Measurements from ENCODE around the gene MCU.
"Not testable (repeated sequence)": the region's sequence is repeated elsewhere in the genome, so short reads cannot be mapped to it uniquely, and the experiment has no call there.

MCU gene, protein sequence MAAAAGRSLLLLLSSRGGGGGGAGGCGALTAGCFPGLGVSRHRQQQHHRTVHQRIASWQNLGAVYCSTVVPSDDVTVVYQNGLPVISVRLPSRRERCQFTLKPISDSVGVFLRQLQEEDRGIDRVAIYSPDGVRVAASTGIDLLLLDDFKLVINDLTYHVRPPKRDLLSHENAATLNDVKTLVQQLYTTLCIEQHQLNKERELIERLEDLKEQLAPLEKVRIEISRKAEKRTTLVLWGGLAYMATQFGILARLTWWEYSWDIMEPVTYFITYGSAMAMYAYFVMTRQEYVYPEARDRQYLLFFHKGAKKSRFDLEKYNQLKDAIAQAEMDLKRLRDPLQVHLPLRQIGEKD

DNA sequence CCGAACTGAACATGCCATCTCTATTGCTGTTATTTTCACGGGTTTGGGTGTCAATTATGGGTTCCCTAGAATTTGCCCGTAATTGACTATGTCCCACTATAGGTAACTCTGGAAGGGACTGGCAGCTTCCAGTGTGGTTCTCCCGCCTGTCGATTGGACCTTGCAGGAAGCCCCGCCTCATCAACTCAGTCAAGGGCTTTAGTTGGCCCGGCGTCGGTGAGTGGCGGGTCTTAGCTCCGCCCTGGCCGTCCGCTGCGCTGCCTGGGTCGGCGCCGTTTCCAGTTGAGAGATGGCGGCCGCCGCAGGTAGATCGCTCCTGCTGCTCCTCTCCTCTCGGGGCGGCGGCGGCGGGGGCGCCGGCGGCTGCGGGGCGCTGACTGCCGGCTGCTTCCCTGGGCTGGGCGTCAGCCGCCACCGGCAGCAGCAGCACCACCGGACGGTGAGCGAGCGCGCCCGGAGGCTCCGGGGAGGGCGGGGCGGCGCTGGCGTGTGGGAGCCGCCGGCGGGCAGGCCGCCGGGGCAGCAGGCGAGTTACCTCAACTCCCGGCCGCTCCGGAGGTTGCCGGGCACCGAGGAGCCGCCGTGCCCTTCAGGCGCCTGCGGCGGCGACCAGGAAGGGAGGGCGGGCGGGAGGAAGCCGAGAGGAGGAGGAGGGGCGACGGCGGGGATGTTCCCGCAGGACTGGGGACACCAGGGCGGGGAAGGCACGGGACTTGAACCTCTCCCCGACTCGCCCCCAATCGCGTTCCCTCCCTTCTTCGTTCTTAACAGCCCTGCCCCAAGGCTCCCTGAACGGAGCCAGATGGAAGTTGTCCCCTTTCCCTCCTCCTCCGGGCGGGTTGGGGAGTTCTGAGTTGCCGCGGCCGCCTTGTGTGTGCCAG lies at the start of gene MCU:
Gene MCU (plus strand): TSS at position 281 of the 881 bp plus-strand sequence. CDS start 9 bp downstream, at position 290.
- peak; percentile 83 for DNase-seq (ENCODE audit: low read depth)

DNA sequence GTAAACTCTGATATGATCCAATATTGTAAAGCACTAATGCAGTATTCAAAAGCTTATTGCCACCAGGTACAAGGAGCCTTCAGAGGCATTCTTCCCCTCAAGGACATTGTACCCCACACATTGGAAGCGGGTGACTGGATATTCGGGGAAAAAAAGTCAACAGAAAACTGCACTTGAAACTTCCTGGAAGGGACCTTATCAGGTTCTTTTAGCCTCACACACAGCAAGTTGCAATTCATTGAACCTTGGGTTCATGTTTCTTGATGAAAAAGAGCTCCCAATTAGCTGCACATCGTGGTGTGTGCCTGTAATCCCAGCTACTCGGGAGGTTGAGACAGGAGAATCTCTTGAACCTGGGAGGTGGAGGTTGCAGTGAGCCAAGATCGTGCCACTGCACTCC lies 49.6 kb upstream of the MCU start:
- DNase-seq (ENCODE audit: low read depth): no peak

DNA sequence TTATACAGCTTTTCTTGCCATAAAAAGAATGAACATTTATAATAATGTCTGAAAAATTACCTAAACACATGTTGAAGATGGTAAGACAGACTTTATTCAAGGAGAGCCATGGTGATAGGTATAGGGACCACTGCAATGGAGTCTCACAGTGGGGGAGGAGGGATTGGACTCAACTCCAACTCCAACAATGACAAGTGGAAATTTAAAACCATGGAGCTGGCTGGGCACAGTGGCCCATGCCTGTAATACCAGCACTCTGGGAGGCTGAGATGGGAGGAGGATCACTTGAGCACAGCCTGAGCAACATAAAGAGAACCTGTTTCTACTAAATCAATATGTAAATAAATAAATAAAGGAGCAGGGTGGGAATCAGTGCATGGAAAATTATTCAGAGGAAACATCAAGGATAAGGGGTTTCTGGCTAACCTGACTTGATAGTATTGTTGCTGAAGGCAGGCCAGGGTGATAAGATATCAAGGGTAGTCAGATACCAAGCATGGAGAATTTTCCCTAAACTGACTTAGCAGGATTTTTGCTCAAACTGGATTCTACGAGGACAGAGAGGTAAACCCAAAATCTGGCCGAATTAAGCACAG lies 46.6 kb upstream of the MCU start:
- no peak for DNase-seq (ENCODE audit: low read depth)

DNA sequence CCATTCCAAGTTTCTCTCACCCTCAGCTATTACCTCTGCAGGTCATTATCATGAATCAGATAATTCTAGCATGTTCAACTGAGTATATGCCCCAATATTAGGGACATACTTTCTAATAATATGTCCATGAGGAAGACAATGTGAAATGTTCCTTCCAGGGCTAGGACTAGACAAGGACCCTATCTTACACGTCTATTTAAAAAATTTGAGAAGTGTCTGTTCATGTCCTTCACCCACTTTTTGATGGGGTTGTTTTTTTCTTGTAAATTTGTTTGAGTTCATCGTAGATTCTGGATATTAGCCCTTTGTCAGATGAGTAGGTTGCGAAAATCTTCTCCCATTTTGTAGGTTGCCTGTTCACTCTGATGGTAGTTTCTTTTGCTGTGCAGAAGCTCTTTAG lies 45.0 kb upstream of the MCU start:
- DNase-seq (ENCODE audit: low read depth): not testable (repeated sequence)

DNA sequence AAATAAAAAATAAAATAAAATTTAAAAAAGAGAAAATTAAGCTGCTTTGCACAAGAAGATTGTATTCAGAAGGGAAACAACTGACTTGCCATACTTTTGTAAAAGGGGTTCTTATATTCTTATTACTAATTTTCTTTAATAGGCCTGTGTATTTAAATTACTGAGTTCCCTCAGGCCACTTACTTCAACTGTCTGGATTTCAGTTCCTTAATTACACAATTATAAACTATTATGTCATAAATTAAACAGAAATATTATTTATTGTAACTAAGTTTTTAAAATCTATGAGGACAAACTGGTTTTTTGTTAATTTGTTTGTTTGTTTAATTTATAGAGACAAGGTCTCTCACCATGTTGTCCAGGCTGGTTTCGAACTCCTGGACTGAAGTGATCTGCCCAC lies 43.6 kb upstream of the MCU start:
- no peak for DNase-seq (ENCODE audit: low read depth)

DNA sequence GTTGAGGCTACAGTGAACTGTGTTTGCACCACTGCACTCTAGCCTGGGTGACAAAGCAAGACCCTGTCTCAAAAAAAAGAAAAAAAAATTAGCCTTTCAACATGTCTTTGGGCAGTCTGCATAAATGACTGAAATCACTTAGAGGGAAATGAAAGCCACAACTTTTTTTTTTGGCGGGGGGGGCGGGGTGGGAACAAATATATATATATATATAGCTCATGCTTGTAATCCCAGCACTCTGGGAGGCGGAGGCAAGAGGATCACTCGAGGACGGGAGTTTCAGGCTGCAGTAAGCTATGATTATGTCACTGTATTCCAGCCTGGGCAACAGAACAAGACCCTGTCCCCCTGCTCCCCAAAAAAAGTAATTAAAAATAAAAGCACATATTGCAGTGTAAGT lies 42.7 kb upstream of the MCU start:
- no peak for DNase-seq (ENCODE audit: low read depth)

DNA sequence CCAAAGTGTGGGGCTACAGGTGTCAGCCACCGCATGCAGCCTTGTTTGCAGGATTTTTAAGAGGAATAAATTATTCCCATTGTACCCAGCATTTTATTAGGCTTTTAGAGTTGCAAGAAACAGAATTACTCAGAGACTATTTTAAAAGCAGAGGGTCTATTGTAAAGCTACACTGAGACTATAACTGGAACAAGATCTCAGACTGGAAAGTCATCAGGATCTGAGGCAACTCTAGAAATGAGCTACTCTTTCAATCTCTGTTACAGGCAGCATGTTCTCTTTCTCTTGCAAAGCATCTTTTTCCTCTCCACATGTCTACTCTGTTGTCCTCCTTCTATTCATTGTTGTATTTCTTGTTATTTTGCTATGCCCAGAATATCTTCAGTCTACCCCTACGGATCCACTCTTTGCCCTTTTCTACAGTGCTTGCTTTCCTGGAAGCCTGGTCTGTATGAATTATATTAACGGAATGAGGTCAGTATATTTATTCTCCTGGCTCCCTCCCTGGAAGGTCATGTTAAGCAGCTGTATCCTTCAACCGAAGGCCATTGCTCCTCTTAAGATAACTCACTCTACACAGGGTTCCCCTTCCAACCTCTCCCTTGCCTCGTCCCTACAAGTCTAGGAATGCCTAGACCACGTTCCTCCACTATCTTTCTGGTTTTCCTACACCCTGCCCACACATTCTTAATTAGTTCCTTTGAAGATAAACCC lies 38.4 kb upstream of the MCU start:
- no peak for DNase-seq (ENCODE audit: low read depth)

DNA sequence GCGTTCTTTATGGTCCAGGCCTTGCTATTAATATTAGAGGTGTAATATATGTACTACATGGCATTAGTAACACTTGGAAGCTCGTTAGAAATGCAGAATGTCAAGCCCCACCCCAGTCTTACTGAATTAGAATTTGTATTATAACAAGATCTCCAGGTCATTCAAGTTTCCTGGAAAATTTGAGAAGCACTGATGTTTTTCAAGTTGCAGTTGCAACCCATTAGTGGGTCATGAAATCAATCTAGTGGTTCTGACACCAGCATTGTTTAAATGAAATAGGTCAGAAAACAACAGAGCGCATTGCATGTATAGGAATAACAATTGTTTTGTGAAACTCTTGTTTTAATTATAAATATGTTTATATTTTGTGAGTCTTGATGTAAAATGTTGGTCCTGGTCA lies 37.2 kb upstream of the MCU start:
- no peak for DNase-seq (ENCODE audit: low read depth)

DNA sequence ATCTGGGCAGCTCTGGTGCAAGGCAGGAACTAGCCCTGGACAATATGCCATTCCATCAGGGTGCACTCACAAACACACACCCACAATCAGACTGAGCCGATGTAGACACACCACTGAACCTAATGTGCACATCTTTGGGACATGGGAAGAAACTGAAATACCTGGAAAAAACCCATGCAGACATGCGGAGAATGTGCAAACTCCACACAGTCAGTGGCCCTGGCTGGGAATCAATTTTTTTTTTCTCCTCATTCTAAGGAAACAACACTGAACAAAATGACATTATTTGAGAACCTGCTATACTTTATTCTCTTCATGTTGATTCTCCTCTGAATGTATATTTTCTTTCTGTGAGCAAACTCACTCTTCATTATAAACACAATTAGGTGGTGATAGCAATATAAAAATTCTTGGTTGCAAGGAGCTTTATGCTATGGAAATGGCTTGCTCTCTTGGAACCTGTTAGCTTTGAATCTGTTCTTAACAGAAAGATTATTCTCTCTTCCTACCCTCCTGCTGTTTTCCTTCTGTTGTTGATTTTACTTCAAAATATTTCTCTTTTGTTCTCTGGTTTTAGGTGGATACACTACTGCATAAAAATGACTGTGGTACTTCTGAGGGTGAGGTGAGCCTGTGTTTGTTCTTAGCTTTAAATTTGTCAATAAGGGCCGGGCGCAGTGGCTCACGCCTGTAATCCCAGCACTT lies 33.1 kb upstream of the MCU start:
- DNase-seq (ENCODE audit: low read depth): no peak

DNA sequence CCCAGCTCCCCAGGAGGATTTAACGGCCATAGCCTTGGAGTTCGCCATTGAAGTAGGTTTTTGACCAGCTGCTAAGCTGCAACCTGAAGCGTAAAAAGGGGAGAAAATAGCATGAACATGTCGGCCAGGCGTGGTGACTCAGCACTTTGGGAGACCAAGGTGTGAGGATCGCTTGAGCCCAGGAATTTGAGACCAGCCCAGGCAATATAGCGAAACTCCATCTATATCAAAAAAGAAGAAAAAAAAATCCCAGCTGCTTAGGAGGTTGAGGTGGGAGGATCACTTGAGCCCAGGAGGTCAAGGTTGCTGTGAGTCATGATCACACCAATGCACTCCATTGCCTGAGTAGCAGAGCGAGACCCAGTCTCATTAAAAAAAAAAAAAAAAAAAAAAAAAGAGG lies 32.2 kb upstream of the MCU start:
- no peak for DNase-seq (ENCODE audit: low read depth)

DNA sequence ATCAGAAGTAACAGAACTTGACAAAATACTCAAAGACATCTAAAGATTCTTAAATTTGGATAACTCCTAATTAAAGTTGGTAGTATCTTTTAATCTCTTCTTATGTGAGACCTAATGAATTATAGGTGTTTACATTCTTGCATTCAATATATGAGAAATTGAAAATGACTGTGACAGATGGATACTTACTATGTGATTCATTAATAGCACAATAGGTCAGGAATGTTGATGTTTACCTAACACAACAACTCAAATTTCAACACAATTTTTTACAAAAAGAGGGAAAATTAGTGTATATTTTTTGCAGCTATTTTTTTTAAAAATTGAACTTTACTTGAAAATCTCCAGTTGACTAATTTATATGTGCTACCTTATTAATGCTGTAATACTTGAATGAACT lies 31.7 kb upstream of the MCU start:
- DNase-seq (ENCODE audit: low read depth): no peak

DNA sequence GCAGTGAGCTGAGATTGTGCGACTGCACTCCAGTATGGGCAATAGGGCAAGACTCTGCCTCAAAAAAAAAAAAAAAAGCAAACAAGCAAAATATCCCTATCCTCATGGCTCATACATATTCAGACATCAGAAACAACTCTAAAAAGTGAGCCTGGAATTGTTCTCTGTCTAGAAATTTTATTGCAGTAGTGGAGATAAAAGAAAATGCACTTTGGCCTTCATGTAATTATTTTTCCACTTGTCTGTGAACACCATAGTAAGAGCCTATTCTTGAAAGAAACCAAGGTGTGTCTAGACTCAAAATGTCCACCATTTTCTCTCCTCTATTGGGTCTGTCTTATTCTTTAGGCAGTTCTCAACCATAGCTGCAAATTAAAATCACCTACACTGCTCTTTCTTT lies 30.5 kb upstream of the MCU start:
- no peak for DNase-seq (ENCODE audit: low read depth)

DNA sequence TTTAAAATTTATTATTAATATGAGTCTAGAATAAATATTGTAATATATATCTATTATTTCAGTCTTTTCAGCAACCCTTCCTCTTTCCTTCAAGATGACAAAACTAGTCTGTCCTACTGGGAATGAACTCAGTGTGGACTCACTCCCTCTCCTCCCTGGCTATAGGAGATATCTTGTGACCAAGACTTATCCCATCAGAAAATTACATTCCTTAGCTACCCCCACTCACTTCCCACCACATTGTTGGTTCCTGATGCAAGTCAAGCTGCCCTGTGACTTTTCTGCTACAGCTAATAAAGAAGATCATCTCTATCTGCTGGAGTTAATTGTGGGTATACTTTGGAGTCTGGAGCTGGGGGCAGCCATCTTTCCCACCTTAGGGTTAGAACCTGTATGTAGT lies 28.0 kb upstream of the MCU start:
- no peak for DNase-seq (ENCODE audit: low read depth)

DNA sequence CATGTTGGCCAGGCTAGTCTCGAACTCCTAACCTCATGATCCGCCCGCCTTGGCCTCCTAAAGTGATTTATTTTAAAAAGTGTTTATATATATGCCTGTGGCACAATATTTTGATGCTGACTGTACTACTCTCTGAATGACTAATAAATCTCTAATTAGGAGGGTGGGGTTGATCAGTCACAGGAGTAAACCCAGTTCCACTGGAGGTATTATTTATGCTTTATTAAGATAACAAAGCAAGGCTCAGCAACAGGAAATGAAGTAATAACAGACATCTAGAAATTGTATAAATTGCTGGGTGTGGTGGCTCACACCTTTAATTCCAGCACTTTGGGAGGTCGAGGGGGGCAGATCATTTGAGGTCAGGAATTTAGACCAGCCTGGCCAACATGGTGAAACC lies 26.0 kb upstream of the MCU start:
- no peak for DNase-seq (ENCODE audit: low read depth)

DNA sequence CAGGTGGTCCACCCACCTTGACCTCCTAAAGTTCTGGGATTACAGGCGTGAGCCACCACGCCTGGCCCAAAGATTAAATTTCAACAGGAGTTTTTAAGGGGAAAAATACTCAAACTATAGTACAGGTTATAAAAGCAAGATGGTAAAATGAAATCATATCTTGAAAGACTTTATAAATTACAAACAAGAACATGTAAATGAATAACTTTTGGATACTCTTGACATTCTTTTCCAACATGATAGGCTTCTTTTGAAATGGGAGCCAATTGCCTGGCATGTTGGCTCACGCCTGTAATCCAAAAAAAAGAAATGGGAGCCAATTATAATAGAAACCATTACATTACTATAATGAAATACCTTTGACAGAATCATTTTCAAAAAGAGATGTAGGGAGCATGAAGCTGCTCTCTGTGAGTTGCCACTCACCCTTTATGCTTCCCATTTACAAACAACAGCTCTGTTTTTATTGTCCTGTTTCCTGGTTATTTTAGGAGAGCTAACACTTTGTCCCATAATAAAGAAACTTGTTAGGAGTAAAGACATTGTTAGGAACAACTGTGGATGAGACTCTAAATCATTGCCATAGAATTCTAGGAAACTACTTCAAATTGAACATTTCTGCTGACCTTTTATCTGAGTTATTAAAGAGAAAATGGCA lies 24.6 kb upstream of the MCU start:
- no peak for DNase-seq (ENCODE audit: low read depth)

DNA sequence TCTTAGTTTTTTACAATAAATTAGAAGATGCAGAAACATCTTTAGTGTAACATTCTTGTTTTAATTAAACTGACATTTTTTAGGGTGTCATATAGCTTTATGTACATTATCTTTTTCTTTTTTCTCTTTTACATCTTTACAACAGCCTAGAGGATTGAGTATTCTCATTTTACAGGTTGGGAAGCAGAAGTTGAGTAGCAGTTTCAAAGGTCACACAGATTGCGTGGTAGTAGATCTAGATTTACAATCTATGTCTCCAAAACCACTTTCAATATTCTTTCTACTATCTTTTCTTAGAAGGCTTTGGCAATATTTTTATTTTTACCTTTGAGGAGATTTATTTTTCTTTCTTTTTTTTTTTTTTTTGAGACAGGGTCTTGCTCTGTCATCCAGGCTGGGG lies 18.7 kb upstream of the MCU start:
- no peak for DNase-seq (ENCODE audit: low read depth)

DNA sequence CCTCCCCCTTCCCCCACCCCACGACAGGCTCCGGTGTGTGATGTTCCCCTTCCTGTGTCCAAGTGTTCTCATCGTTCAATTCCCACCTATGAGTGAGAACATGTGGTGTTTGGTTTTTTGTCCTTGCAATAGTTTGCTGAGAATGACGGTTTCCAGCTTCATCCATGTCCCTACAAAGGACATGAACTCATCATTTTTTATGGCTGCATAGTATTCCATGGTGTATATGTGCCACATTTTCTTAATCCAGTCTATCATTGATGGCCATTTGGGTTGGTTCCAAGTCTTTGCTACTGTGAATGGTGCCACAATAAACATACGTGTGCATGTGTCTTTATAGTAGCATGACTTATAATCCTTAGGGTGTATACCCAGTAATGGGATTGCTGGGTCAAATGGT lies 17.8 kb upstream of the MCU start:
- not testable (repeated sequence) for DNase-seq (ENCODE audit: low read depth)

DNA sequence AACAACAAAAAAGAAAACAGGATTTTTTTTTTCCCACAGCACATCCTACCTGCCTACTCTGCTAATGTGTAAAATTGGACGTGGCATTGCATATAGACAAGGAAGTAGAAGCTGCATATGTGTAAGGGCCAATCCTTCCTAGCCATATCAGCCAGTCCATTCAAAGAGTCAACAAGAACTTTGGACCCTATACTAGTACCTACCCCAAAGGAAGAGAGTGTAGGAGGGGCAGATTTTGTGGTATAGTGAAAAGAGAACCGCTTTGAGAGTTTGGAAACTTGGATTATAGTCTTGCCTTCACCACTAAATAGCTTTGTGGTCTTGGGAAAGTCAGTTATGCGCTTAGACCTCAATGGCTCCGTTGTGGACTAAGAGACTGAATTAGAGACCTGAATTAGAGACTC lies 12.1 kb upstream of the MCU start:
- DNase-seq (ENCODE audit: low read depth): no peak

DNA sequence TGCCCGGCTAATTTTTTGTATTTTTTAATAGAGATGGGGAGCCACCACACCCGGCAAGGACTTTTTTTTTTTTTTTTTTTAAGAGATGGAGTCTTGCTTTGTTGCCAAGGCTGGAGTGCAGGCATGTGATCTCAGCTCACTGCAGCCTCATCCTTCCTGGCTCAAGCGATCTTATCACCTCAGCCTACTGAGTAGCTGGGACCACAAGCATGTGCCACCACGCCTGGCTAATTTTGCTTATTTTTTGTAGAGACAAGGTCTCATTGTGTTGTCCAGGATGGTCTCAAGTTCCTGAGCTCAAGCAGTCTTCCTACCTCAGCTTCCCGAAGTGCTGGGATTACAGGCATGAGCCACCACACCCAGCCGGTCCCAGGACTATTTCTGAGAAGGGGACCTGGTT lies 9.3 kb upstream of the MCU start:
- DNase-seq (ENCODE audit: low read depth): no peak

DNA sequence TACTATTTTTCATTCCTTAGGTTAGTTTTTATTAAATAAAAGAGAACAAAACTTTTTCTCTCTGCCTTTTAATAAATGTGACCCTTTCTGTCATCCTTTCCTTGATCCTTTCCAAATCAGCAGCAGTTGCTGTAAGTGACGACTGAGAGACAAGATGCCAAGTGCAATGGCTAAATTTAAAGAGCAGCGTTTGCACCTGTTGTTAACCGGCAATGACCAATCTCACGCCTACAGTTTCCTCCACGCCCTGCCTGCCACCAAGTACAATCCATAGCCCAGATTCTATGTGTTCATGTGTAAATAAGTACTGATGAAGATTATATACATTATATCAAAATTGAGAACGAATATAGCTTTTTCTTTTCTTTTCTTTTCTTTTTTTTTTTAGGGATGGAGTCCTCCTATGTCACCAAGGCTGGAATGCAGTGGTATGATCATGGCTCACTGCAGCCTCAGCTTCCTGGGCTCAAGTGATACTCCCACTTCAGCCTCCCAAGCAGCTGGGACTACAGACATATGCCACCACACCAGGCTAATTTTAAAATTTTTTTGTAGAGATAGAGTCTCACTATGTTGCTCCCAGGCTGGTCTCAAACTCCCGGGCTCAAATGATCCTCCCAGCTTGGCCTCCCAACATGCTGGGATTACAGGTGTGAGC lies 6.5 kb upstream of the MCU start:
- DNase-seq (ENCODE audit: low read depth): no peak

DNA sequence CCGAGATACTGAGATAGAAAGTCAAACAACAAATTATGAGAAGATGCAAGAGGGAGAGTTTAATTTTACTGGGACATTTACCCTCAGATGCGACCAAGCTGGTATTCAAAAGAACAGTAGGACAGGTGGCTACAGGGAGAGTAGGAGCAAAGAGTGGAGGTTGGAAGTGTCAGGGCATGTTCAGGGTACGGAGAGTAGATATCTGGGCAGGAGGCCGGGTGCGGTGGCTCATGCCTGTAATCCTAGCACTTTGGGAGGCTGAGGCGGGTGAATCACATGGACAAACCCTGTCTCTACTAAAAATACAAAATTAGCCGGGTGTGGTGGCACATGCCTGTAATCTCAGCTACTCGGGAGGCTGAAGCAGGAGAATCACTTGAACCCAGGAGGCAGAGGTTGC lies 5.5 kb upstream of the MCU start:
- DNase-seq (ENCODE audit: low read depth): not testable (repeated sequence)
